ENCODE data around the gene CPPED1.
A peak's percentile ranks its signal among the peaks of the same experiment; 100 is the strongest.

Gene CPPED1

GRCh38 chr16:12732600-12732999 lies 71.1 kb downstream of the CPPED1 start:
- DNase-seq (ENCODE audit: low spot score) = no peak
- no peak overlapping the region for H3K27ac ChIP-seq
- no peak for TF ChIP-seq CTCF (conservative IDR thresholded peaks at IDR 0.05; ENCODE audit: low read depth)
- POLR2A ChIA-PET (ENCODE audit: low non-redundant PET) = interaction anchor here (0.6 kb wide), 1 partner anchor 43 kb away, joined by 3 read pairs; no protein-coding TSS in a partner anchor
- CTCF ChIA-PET = interaction anchor here (0.6 to 0.7 kb wide), 2 partner anchors 89 to 388 kb away, joined by 3 read pairs; no protein-coding TSS in a partner anchor

DNA sequence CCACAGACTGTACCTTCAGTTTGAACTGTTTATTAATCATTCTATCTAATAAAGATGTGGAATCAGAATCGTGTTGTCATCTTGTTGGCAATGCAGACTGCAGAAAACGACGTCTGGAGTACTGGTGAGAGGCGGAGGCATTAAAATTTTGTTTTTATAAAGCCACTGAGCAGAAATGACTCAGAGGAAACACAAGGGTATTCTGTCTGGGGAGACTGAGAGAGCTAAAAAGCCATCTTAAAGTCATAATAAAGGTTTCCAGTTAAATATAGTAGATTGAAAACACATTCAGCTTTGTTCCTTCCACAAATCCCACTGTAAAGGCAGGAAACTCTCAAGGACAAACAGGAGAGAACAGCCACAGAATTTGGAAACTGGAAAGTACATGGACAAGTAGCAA lies 74.2 kb downstream of the CPPED1 start:
- peak overlapping the region; percentile 25; the same call in 1 of the 2 replicates for H3K27ac ChIP-seq
- CTCF ChIA-PET = no interaction called here
- POLR2A ChIA-PET (ENCODE audit: low non-redundant PET) = no interaction called here
- no peak for TF ChIP-seq CTCF (conservative IDR thresholded peaks at IDR 0.05; ENCODE audit: low read depth)
- DNase-seq (ENCODE audit: low spot score) = no peak

DNA sequence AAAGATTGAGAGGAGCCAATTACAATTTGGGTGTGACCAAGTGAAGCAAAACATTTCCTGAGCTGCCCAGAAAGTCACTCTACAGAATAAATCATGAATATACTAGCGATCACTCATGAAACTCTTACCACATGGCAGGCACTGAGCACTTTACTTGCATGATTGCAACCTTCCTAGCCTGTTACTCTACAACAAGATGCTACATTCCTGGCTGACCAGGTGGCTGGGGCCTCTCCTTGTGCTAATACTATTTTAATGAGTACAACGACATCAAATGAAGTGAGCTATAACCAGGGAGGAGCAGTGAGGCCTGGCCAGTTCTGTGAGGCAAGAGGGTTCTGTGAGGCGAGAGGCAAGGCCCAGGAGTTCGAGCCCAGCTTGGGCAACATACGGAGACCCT lies 75.2 kb downstream of the CPPED1 start:
- H3K27ac ChIP-seq = no peak overlapping the region
- CTCF ChIA-PET = no interaction called here

DNA sequence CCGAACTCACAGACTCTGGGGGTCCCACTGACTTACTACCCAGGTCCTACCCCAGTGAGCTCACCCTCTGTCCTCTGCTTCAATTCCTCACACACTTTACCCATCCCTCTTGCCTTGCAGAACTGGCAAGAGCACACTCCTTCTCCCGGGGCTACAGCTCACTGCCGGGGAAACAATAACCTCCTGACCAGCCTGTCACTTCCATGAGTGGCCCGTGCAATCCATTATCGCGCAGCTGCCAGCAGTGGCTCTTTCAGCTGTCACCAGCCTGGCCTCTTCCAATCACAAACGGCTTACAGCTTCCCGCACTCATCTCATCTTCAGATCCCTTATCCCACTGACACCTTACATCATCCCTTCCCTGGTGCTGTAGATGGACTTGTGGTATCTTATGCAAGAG lies 79.5 kb downstream of the CPPED1 start:
- TF ChIP-seq CTCF (conservative IDR thresholded peaks at IDR 0.05; ENCODE audit: low read depth) = no peak
- ChIA-PET CTCF (no interaction called here), POLR2A (ENCODE audit: low non-redundant PET) (no interaction called here)
- no peak for DNase-seq (ENCODE audit: low spot score)
- no peak overlapping the region for H3K27ac ChIP-seq

More for the DNA sequence above, 75.2 kb downstream of the CPPED1 start:
- no peak for TF ChIP-seq CTCF (conservative IDR thresholded peaks at IDR 0.05; ENCODE audit: low read depth)
- POLR2A ChIA-PET (ENCODE audit: low non-redundant PET) = no interaction called here
- no peak for DNase-seq (ENCODE audit: low spot score)

GRCh38 chr16:12723681-12724080 lies 80.0 kb downstream of the CPPED1 start:
- ChIA-PET POLR2A (ENCODE audit: low non-redundant PET) (no interaction called here), CTCF (no interaction called here)
- no peak for DNase-seq (ENCODE audit: low spot score)
- TF ChIP-seq CTCF (conservative IDR thresholded peaks at IDR 0.05; ENCODE audit: low read depth) = no peak
- H3K27ac ChIP-seq = no peak overlapping the region

DNA sequence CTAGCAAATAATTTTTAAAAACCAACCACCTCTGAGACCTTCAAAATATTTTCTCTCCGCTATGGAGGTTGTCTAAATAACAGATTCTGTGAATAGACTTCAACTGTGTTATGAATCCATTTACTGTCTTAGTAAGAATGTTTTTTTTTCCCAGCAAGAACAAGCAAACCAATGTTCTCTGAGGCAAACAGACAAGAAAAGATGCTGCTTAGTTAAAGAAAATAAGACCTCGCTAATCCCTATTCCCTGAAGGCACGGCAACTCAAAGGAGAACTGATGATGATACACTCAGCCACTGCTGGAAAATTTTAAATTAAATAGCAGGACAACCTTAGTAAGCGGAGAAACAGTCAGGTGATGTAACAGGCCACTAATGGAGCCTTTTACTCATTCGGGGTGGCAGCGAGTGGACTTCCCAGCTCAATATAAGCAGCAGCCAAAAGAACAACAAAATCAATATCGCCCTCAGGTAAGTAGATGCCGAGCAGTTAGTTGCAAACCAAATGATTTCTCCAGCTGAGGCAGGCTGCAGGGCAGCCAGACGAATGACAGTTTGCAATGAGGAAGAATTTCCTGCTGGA lies 81.8 kb downstream of the CPPED1 start:
- POLR2A ChIA-PET (ENCODE audit: low non-redundant PET) = no interaction called here

More for the DNA sequence above, 81.8 kb downstream of the CPPED1 start:
- CTCF ChIA-PET = no interaction called here
- H3K27ac ChIP-seq = no peak overlapping the region
- no peak for TF ChIP-seq CTCF (conservative IDR thresholded peaks at IDR 0.05; ENCODE audit: low read depth)
- DNase-seq (ENCODE audit: low spot score) = no peak
